Right lobe of liver (tissue), 6 donors: ENCODE measurements around the gene MAP3K5. TPM values are rescaled to one million over a fixed set of nuclear protein-coding genes. Genes with fewer than 3 reads are reported as not detected.

Experiments
- ATAC-seq, 4 donors: fragments of 200-7000 bp; cut with Tn5 transposase; one replicate each; pipeline ENCODE4 v1.9.1; 2020; ENCODE audit warnings: mild to moderate bottlenecking in 4 of 4, moderate library complexity in 4 of 4
- DNase-seq, 3 donors: peaks; one replicate each; pipeline ENCODE4 v3.0.0-alpha.2; 2020
- H3K27ac ChIP-seq, 3 donors: fragments of 200-600 bp; one replicate each; pipeline ENCODE4 v1.8.0; 2022
- H3K27me3 ChIP-seq, 2 donors: fragments of 200-600 bp; one replicate each; pipeline ENCODE4 v1.8.0; 2022
- H3K36me3 ChIP-seq, 4 donors: fragments of 200-600 bp; sonication (generic) in 1 of 4; one replicate each; pipeline versions ENCODE4 v1.5.1 to v1.8.0; 2017 to 2022; ENCODE audit warnings: control low read depth in 1 of 4
- H3K4me1 ChIP-seq, 4 donors: fragments of 200-600 bp; sonication (generic) in 1 of 4; one replicate each; pipeline versions ENCODE4 v1.5.1 to v1.8.0; 2017 to 2022; ENCODE audit warnings: control low read depth in 1 of 4
- H3K4me3 ChIP-seq, 3 donors: fragments of 200-600 bp; one replicate each; pipeline ENCODE4 v1.8.0; 2022
- H3K9me3 ChIP-seq, 4 donors: fragments of 200-600 bp; sonication (generic) in 1 of 4; one replicate each; pipeline versions ENCODE4 v1.5.1 to v1.8.0; 2017 to 2022; ENCODE audit warnings: control low read depth in 1 of 4
- POLR2A ChIP-seq: fragments of 450-650 bp; IDR thresholded peaks from one replicate; pipeline ENCODE4 v1.6.1; 2017; ENCODE audit warnings: antibody characterized with exemption, mild to moderate bottlenecking
- WGBS: methylation state at CpG from one replicate; pipeline ENCODE4 v1.1.6; 2018; ENCODE audit warnings: low coverage, low lambda C conversion rate; ENCODE audit not compliant: insufficient coverage; ENCODE audit errors: missing lambda C conversion rate; 5-methylcytosine and 5-hydroxymethylcytosine counted together
- intact Hi-C, 2 donors: fragments of 100-400 bp; cut with DNase I; formaldehyde crosslinking; loops; one replicate each; pipeline versions ENCODE4 v1.11.2 to v1.14.1; 2022
- total RNA-seq, 6 experiments: library from RNA; depleted of rRNA in 2 of 6; stranded (reverse); fragments of >200 nt in 2 of 6; fragmentation: NEBNext Ultra II Directional in 3 of 6; extraction: Animal tissue kit (Norgen Biotek cat#: 25700) in 3 of 6; gene quantifications; one replicate each; pipeline versions ENCODE4 v1.1.0 to v1.2.4, GENCODE V29; 2016 to 2023
- TF ChIP-seq, protein P1 (sequence below), 4 donors: fragments of 200-600 bp in 3 of 4; fragments of 450-650 bp in 1 of 4; IDR thresholded peaks; one replicate each; pipeline versions ENCODE4 v1.5.1 to v1.8.0; 2016 to 2022; ENCODE audit warnings: antibody characterized with exemption in 4 of 4, mild to moderate bottlenecking in 2 of 4
- donor health status: DM: no; HTN: yes; CAD: no.
- donor health status: DM: no; HTN: no; CAD: no.
- donor health status: DM: no; HTN: no; CAD: no.
- donor health status: DM: no; HTN: yes; CAD: no.
- donor health status: DM: no; HTN: yes; CAD: no.

The MAP3K5 gene
- total RNA-seq, 6 experiments from 2014 or later: 5.0 to 10.4 (median 6.9) TPM

DNA sequence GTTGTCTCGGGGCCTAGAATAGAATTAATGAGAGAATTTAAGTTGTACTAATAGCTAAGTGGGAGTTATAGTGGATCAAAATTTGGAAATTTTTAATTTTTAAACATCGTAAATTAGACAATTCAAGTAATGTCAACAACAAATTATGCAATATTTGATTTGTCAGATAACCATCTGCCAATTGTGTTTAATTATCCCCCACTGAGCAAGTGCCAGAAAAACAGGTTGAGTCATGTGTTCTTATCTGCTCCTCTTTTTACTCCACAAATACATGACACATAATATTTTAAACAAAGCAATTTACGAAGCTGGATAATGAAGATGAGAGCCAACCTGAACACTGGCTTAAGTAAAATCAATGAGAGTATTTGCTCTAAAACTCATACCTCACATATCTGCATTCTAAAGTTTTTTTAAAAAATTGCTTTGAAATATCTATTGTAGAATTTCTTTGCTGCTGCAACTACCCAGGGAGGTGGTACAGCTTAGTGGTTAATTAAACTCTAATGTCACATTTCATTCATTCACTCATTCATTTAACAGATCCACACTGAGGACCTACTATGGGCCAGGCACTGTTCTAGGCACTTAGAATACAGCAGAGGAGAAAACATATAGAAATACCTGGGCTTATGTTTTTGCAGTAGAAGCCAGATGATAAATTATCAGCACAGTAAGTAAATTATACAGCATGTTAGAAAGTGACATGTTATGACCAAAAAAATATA lies 184.9 kb downstream of the MAP3K5 start:
- TF ChIP-seq POLR2A: no peak
- TF ChIP-seq, protein P1, sequence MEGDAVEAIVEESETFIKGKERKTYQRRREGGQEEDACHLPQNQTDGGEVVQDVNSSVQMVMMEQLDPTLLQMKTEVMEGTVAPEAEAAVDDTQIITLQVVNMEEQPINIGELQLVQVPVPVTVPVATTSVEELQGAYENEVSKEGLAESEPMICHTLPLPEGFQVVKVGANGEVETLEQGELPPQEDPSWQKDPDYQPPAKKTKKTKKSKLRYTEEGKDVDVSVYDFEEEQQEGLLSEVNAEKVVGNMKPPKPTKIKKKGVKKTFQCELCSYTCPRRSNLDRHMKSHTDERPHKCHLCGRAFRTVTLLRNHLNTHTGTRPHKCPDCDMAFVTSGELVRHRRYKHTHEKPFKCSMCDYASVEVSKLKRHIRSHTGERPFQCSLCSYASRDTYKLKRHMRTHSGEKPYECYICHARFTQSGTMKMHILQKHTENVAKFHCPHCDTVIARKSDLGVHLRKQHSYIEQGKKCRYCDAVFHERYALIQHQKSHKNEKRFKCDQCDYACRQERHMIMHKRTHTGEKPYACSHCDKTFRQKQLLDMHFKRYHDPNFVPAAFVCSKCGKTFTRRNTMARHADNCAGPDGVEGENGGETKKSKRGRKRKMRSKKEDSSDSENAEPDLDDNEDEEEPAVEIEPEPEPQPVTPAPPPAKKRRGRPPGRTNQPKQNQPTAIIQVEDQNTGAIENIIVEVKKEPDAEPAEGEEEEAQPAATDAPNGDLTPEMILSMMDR (IDR thresholded peaks at IDR 0.05): no peak
- no peak for DNase-seq
- no peaks in the 10 kb centered on the region for H3K9me3 ChIP-seq
- WGBS: 50% methylated on average over 3 of the region's 3 CpGs
- intact Hi-C loops: no loop called here
- H3K27me3 ChIP-seq: no peaks in the 10 kb centered on the region
- no peak overlapping the region for H3K4me3 ChIP-seq
- no peaks in the 10 kb centered on the region for H3K36me3 ChIP-seq
- H3K27ac ChIP-seq: no peak overlapping the region
- peaks cover 0 to 8% (median 3%) of the 10 kb centered on the region in 4 donors for H3K4me1 ChIP-seq
- ATAC-seq: peak in 3 of 4 donors; percentile 41 to 64 (median 41)

DNA sequence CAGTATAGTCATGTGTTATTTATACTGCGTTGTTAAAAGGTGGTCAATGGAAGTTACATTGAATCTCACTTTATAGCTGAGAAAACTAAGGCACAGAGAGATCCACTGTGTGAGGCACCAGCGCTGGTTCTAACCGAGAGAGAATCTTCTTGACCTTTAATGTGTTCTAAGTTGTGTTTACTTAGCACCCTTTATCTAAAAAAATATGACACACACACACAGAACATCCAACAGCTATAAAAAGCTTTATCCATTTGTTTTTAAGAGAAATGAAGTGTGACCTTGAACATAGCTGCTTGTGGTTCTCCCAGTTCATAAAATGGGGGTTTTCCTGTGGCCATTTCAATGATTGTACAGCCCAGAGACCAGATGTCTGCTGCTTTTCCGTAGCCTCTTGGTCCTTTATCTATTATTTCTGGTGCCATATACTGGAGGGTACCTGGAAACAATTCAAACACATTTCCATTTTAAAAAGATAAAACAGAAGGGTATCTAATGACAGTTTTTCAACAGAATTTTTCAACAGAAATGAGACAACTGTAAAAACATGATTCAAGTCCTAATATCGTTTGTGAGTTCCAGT lies 187.3 kb downstream of the MAP3K5 start:
- H3K4me3 ChIP-seq: no peak overlapping the region
- no peaks in the 10 kb centered on the region for H3K9me3 ChIP-seq
- no peak for ATAC-seq
- H3K36me3 ChIP-seq: no peaks in the 10 kb centered on the region
- peaks cover 0 to 16% (median 6%) of the 10 kb centered on the region in 4 donors for H3K4me1 ChIP-seq
- DNase-seq: no peak
- intact Hi-C loops: no loop called here
- no peaks in the 10 kb centered on the region for H3K27me3 ChIP-seq
- H3K27ac ChIP-seq: no peak overlapping the region
- no peak for TF ChIP-seq POLR2A
- TF ChIP-seq, protein P1 (IDR thresholded peaks at IDR 0.05): no peak
- 70% methylated on average over 5 of the region's 5 CpGs for WGBS

DNA sequence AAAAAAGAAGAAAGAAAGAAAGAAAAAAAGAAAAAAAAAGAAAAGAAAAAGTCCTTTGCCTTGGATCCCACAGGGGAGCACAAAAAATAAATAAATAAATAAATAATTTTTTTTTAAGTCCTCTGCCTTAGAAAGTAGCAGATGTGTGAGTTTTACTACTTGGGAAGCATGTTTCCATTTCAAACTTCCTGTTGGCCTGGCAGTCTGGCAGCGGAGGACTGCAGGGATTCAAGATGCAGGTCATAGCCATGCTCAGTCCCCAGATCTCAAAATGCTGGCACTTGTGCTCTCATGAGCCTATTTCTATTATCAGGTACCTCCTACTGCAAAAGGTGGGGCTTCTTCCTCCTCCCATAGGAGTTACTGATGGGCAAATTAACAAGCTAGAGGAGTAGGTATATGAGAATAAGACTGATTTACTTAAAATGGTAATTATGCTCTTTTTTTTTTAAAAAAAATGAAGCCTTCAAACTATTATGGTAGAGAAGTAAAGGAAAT lies 187.9 kb downstream of the MAP3K5 start:
- 92% methylated on average over 1 of the region's 1 CpG for WGBS
- no peak for TF ChIP-seq POLR2A
- TF ChIP-seq, protein P1 (IDR thresholded peaks at IDR 0.05): no peak
- no peaks in the 10 kb centered on the region for H3K9me3 ChIP-seq
- DNase-seq (no peak), ATAC-seq (no peak)
- H3K27ac ChIP-seq: no peak overlapping the region
- H3K27me3 ChIP-seq: no peaks in the 10 kb centered on the region
- H3K4me1 ChIP-seq: peaks cover 0 to 16% (median 6%) of the 10 kb centered on the region in 4 donors
- no peaks in the 10 kb centered on the region for H3K36me3 ChIP-seq
- intact Hi-C loops: no loop called here
- no peak overlapping the region for H3K4me3 ChIP-seq

DNA sequence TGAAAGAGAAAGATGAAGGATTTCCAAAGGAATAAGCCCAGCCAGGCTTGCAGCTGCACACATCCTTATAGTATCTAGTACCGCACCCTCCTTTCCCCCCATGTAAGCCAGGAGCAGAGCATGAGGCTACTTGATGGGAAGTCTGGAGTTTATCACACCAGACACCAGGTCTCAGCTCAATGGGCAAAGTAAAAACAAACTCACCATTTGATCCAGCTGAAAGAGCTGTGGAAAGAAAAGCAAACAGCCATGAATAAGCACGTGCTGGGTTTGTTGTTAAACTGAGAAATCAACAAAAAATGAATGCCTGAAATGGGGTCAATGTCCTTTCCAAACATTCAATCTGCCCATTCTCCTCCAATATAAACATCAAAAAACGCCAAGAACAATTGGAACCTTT lies 191.5 kb downstream of the MAP3K5 start:
- Histone ChIP-seq H3K4me1 (peaks cover 0 to 10% (median 2%) of the 10 kb centered on the region in 4 donors), H3K36me3 (no peaks in the 10 kb centered on the region), H3K27ac (no peak overlapping the region), H3K27me3 (no peaks in the 10 kb centered on the region), H3K4me3 (no peak overlapping the region), H3K9me3 (no peaks in the 10 kb centered on the region)
- TF ChIP-seq, protein P1 (IDR thresholded peaks at IDR 0.05): no peak
- no peak for TF ChIP-seq POLR2A
- WGBS: 39% methylated on average over 3 of the region's 3 CpGs
- peak; percentile 39 to 85 (median 76) for ATAC-seq
- intact Hi-C loops: no loop called here
- no peak for DNase-seq
